GM23338 (cell line): ENCODE results near the gene KCNMB2. TPM values are rescaled to one million over a fixed set of nuclear protein-coding genes. Genes with fewer than 3 reads are reported as not detected.

ENCODE experiments used
- ATAC-seq: fragments of 200-7000 bp; cut with Tn5 transposase; 3 replicates; pipeline ENCODE4 v1.9.1; 2020
- DNase-seq: peaks from one replicate; pipeline ENCODE4 v3.0.0-alpha.2; 2015; ENCODE audit warnings: low spot score
- H2AFZ ChIP-seq: fragments of 200-600 bp; sonication (generic); 2 replicates; pipeline ENCODE4 v1.8.0; 2016; ENCODE audit warnings: antibody characterized with exemption, mild to moderate bottlenecking, moderate library complexity
- H3F3A ChIP-seq: fragments of 200-600 bp; sonication (generic); replicated peaks from 2 replicates; pipeline ENCODE4 v1.8.0; 2017; ENCODE audit warnings: antibody characterized with exemption, mixed run types, low read depth
- H3K27ac ChIP-seq: fragments of 200-600 bp; sonication (generic); 2 replicates; pipeline ENCODE4 v1.6.1; 2016; ENCODE audit warnings: low read depth
- H3K27me3 ChIP-seq: fragments of 200-600 bp; sonication (generic); 2 replicates; pipeline ENCODE4 v1.8.0; 2016; ENCODE audit warnings: mild to moderate bottlenecking, mixed run types, moderate library complexity; ENCODE audit not compliant: insufficient read depth
- H3K36me3 ChIP-seq: fragments of 200-600 bp; sonication (generic); 2 replicates; pipeline ENCODE4 v1.8.0; 2016; ENCODE audit warnings: mild to moderate bottlenecking; ENCODE audit not compliant: insufficient read depth
- H3K4me1 ChIP-seq: fragments of 200-600 bp; sonication (generic); 2 replicates; pipeline ENCODE4 v1.8.0; 2016; ENCODE audit warnings: mild to moderate bottlenecking, moderate library complexity; ENCODE audit not compliant: insufficient read depth
- H3K4me2 ChIP-seq: fragments of 200-600 bp; sonication (generic); 2 replicates; pipeline ENCODE4 v1.7.1; 2017; ENCODE audit warnings: mixed run types
- H3K4me3 ChIP-seq: fragments of 200-600 bp; sonication (generic); 2 replicates; pipeline ENCODE4 v1.6.1; 2016; ENCODE audit warnings: mixed run types
- H3K79me2 ChIP-seq: fragments of 200-600 bp; sonication (generic); replicated peaks from 2 replicates; pipeline ENCODE4 v1.8.0; 2017; ENCODE audit warnings: mild to moderate bottlenecking; ENCODE audit not compliant: insufficient read depth
- H3K9me2 ChIP-seq: fragments of 200-600 bp; sonication (generic); 2 replicates; pipeline ENCODE4 v1.8.0; 2017; ENCODE audit not compliant: insufficient read depth
- H4K20me1 ChIP-seq: fragments of 200-600 bp; sonication (generic); replicated peaks from 2 replicates; pipeline ENCODE4 v1.8.0; 2017; ENCODE audit warnings: mild to moderate bottlenecking; ENCODE audit not compliant: insufficient read depth
- H3K27ac Mint-ChIP-seq: 2 replicates; pipeline ENCODE4 v1.8.0; 2020; ENCODE audit warnings: inconsistent platforms, mild to moderate bottlenecking, moderate library complexity, mixed read lengths
- H3K27me3 Mint-ChIP-seq: 3 replicates; pipeline ENCODE4 v1.8.0; 2022; ENCODE audit warnings: low read depth, mild to moderate bottlenecking, moderate library complexity, mixed read lengths, inconsistent platforms; ENCODE audit not compliant: insufficient read depth, poor library complexity
- H3K36me3 Mint-ChIP-seq: 3 replicates; pipeline ENCODE4 v1.8.0; 2021; ENCODE audit warnings: low read depth, mild to moderate bottlenecking, inconsistent platforms, moderate library complexity, mixed read lengths
- H3K4me1 Mint-ChIP-seq: 3 replicates; pipeline ENCODE4 v1.8.0; 2020; ENCODE audit warnings: mild to moderate bottlenecking, inconsistent platforms, mixed read lengths
- H3K4me3 Mint-ChIP-seq: 3 replicates; pipeline ENCODE4 v1.8.0; 2021; ENCODE audit warnings: moderate library complexity, mild to moderate bottlenecking, inconsistent platforms, mixed read lengths
- H3K9me3 Mint-ChIP-seq: 3 replicates; pipeline ENCODE4 v1.8.0; 2020; ENCODE audit warnings: moderate library complexity, mild to moderate bottlenecking, inconsistent platforms, mixed read lengths
- CREB1 ChIP-seq: fragments of 250-450 bp; sonication (Bioruptor Pico); IDR thresholded peaks from 2 replicates; pipeline ENCODE4 v1.5.0; 2020; ENCODE audit warnings: low read depth, mild to moderate bottlenecking, moderate library complexity
- ETS1 ChIP-seq: IDR thresholded peaks from 2 replicates; pipeline ENCODE4 v1.6.1; 2016; ENCODE audit warnings: antibody characterized with exemption
- EZH2 ChIP-seq: fragments of 200-600 bp; sonication (generic); IDR thresholded peaks from one replicate; pipeline ENCODE4 v1.8.0; 2017; ENCODE audit warnings: antibody characterized with exemption, mild to moderate bottlenecking, low read depth; ENCODE audit not compliant: unreplicated experiment
- EZH2phosphoT487 ChIP-seq: fragments of 200-600 bp; sonication (generic); IDR thresholded peaks from one replicate; pipeline ENCODE4 v1.8.1; 2018; ENCODE audit warnings: antibody characterized with exemption; ENCODE audit not compliant: unreplicated experiment
- JUNB ChIP-seq: IDR thresholded peaks from one replicate; pipeline ENCODE4 v1.6.1; 2016; ENCODE audit warnings: antibody characterized with exemption; ENCODE audit not compliant: unreplicated experiment
- NANOG ChIP-seq: IDR thresholded peaks from 2 replicates; pipeline ENCODE4 v1.6.1; 2016; ENCODE audit warnings: antibody characterized with exemption, borderline replicate concordance
- POLR2AphosphoS5 ChIP-seq: IDR thresholded peaks from 2 replicates; pipeline ENCODE4 v1.6.1; 2016; ENCODE audit warnings: antibody characterized with exemption, low read depth
- REST ChIP-seq: IDR thresholded peaks from one replicate; pipeline ENCODE4 v1.6.1; 2018; ENCODE audit warnings: antibody characterized with exemption; ENCODE audit not compliant: unreplicated experiment
- STAT1 ChIP-seq: IDR thresholded peaks from one replicate; pipeline ENCODE4 v1.6.1; 2016; ENCODE audit warnings: antibody characterized with exemption; ENCODE audit not compliant: unreplicated experiment
- ZNF114 ChIP-seq: fragments of 250-450 bp; sonication (Bioruptor Pico); IDR thresholded peaks from 2 replicates; pipeline ENCODE4 v1.5.0; 2020; ENCODE audit warnings: mild to moderate bottlenecking, moderate library complexity
- ZNF331 ChIP-seq: fragments of 250-450 bp; sonication (Bioruptor Pico); IDR thresholded peaks from 2 replicates; pipeline ENCODE4 v1.5.0; 2020; ENCODE audit warnings: low read depth, mild to moderate bottlenecking, moderate library complexity
- ZNF462 ChIP-seq: fragments of 250-450 bp; sonication (Bioruptor Pico); IDR thresholded peaks from 2 replicates; pipeline ENCODE4 v1.5.0; 2020; ENCODE audit warnings: mild to moderate bottlenecking, moderate library complexity
- polyA plus RNA-seq: library from polyadenylated mRNA; unstranded; fragments of >200 nt; fragmentation: Nextera tagmentation; extraction: Ambion mirVana; gene quantifications from 2 replicates; pipeline ENCODE4 v1.2.1, GENCODE V29; 2016
- total RNA-seq: library from RNA; depleted of rRNA; stranded (reverse); fragments of >200 nt; shearing (Covaris generic); gene quantifications from 2 replicates; pipeline ENCODE4 v1.2.3, GENCODE V29; 2014

Gene KCNMB2
- total and polyA plus RNA-seq, 2 experiments from 2014 or later, result 0.53 TPM; not detected in 1

GRCh38 chr3:178487752-178488151, 48.5 kb upstream of the KCNMB2 start:
- no peak overlapping the region for H3K4me3 Mint-ChIP-seq
- Histone ChIP-seq H3K79me2 (no peaks in the 10 kb centered on the region), H3F3A (no peaks in the 10 kb centered on the region), H3K4me3 (no peak overlapping the region), H3K27me3 (no peaks in the 10 kb centered on the region), H2AFZ (no peak overlapping the region), H3K9me2 (no peaks in the 10 kb centered on the region; the same call in 1 of the 2 replicates), H3K27ac (no peak overlapping the region), H3K4me1 (peaks cover 20% of the 10 kb centered on the region), H4K20me1 (no peaks in the 10 kb centered on the region), H3K4me2 (no peak overlapping the region), H3K36me3 (no peaks in the 10 kb centered on the region)
- no peaks in the 10 kb centered on the region for H3K36me3 Mint-ChIP-seq
- H3K9me3 Mint-ChIP-seq, result no peaks in the 10 kb centered on the region
- H3K27me3 Mint-ChIP-seq, result no peaks in the 10 kb centered on the region
- DNase-seq (no peak), ATAC-seq (no peak)
- H3K27ac Mint-ChIP-seq, result no peak overlapping the region
- H3K4me1 Mint-ChIP-seq, result peaks cover 20% of the 10 kb centered on the region
- no peak for TF ChIP-seq ZNF331 (CRISPR knock-in tag)
- TF ChIP-seq EZH2, result no peak
- TF ChIP-seq JUNB, result no peak

- H3K4me3 ChIP-seq, result no peak overlapping the region
- H3K4me1 ChIP-seq, result peaks cover 11% of the 10 kb centered on the region
- ATAC-seq (no peak), DNase-seq (no peak)
- no peak overlapping the region for H2AFZ ChIP-seq
- H3K27ac ChIP-seq, result no peak overlapping the region
- no peaks in the 10 kb centered on the region for H3K27me3 ChIP-seq
- no peaks in the 10 kb centered on the region for H3K79me2 ChIP-seq
- no peaks in the 10 kb centered on the region; the same call in 1 of the 2 replicates for H3K36me3 ChIP-seq
- no peaks in the 10 kb centered on the region for H3F3A ChIP-seq
- no peak overlapping the region for H3K27ac Mint-ChIP-seq
- H3K27me3 Mint-ChIP-seq, result peaks cover 2% of the 10 kb centered on the region
- H3K4me1 Mint-ChIP-seq, result peaks cover 9% of the 10 kb centered on the region
- no peak overlapping the region for H3K4me2 ChIP-seq
- peaks cover 19% of the 10 kb centered on the region for H3K9me3 Mint-ChIP-seq
- H3K4me3 Mint-ChIP-seq, result no peak overlapping the region
- H3K36me3 Mint-ChIP-seq, result peaks cover 13% of the 10 kb centered on the region; the same call in 1 of the 3 replicates
- H4K20me1 ChIP-seq, result no peaks in the 10 kb centered on the region
- H3K9me2 ChIP-seq, result peaks cover 4% of the 10 kb centered on the region
- no peak for TF ChIP-seq REST
- TF ChIP-seq STAT1, result no peak
- TF ChIP-seq EZH2, result no peak
- no peak for TF ChIP-seq JUNB
- no peak for TF ChIP-seq POLR2AphosphoS5
- TF ChIP-seq ZNF462 (CRISPR knock-in tag), result no peak
- no peak for TF ChIP-seq NANOG
- no peak for TF ChIP-seq ZNF114
- no peak for TF ChIP-seq ZNF331 (CRISPR knock-in tag)
- no peak for TF ChIP-seq ETS1
- TF ChIP-seq EZH2phosphoT487, result no peak
- no peak for TF ChIP-seq CREB1
Observed at GRCh38 chr3:178491751-178492150, 44.5 kb upstream of the KCNMB2 start.
